Nephron (organoid): Measurements from ENCODE around the gene HDAC4.
A peak's percentile ranks its signal among the peaks of the same experiment; 100 is the strongest.

ENCODE experiments used
- H3K27ac Mint-ChIP-seq, 3 experiments: 2 replicates each; pipeline ENCODE4 v1.8.0; 2020; ENCODE audit warnings: mixed read lengths in 3 of 3, mild to moderate bottlenecking in 2 of 3, moderate library complexity in 1 of 3
- H3K27me3 Mint-ChIP-seq: 2 replicates; pipeline ENCODE4 v1.8.0; 2021; ENCODE audit warnings: low read depth, mild to moderate bottlenecking, moderate library complexity, mixed read lengths
- H3K36me3 Mint-ChIP-seq: 2 replicates; pipeline ENCODE4 v1.8.0; 2020; ENCODE audit warnings: low read depth, mixed read lengths
- H3K4me1 Mint-ChIP-seq: 2 replicates; pipeline ENCODE4 v1.8.0; 2020; ENCODE audit warnings: mixed read lengths
- H3K4me3 Mint-ChIP-seq, 3 experiments: 2 replicates each; pipeline ENCODE4 v1.8.0; 2020; ENCODE audit warnings: mild to moderate bottlenecking in 3 of 3, mixed read lengths in 3 of 3, moderate library complexity in 2 of 3
- H3K9me3 Mint-ChIP-seq: 2 replicates; pipeline ENCODE4 v1.8.0; 2020; ENCODE audit warnings: mixed read lengths
- TF ChIP-seq, protein P1 (sequence below), 3 experiments: fragments of 200-600 bp; sonication (generic); IDR thresholded peaks; one replicate each; pipeline ENCODE4 v1.5.0; 2021; ENCODE audit warnings: antibody characterized with exemption in 3 of 3; ENCODE audit not compliant: unreplicated experiment in 3 of 3

Gene HDAC4

DNA sequence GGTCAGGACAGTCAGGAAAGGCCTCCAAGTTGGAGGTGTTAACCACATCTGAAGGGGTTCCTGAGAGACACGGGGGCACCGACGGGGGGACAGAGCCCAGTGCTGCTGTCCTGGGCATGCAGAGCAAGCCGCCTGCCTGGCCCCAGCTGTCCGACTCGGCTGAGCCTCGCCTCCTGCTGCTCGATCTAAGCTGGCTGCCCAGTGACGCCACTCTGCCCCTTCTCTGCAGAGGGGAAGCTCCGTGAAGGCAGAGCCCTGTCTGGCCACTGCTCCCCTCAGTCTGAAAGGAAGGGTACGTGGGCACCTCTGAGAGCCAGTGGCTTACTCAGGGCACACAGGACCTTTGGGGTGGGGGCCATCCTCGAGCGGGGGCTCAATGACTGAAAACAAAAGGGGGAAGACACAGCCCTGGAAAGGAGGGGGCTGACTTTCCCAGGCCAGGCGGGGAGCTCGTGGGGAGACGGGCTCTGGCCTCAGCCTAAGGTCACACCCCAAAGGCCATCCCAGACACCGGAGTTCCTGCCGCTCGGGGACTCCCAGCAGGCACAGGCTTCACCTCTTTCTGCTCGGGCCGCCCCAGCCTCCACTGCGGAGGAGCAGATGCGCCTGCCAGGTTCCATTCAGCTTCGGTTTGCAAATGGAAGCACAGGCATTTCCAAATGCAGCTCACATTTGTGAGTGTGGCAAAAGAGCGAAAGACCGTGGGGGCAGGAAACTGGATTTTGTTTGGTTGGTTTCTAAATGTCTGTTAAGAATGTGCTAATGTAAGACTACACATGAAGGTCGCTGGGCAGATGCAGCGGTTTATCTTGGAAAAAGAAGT, 136.9 kb downstream of the HDAC4 start:
- H3K4me1 Mint-ChIP-seq: peaks cover 70% of the 10 kb centered on the region
- H3K27me3 Mint-ChIP-seq: no peaks in the 10 kb centered on the region
- no peak overlapping the region for H3K4me3 Mint-ChIP-seq
- H3K9me3 Mint-ChIP-seq: no peaks in the 10 kb centered on the region
- H3K27ac Mint-ChIP-seq: peak overlapping the region; percentile 35 to 89 (median 75)
- H3K36me3 Mint-ChIP-seq: no peaks in the 10 kb centered on the region
- TF ChIP-seq, protein P1, sequence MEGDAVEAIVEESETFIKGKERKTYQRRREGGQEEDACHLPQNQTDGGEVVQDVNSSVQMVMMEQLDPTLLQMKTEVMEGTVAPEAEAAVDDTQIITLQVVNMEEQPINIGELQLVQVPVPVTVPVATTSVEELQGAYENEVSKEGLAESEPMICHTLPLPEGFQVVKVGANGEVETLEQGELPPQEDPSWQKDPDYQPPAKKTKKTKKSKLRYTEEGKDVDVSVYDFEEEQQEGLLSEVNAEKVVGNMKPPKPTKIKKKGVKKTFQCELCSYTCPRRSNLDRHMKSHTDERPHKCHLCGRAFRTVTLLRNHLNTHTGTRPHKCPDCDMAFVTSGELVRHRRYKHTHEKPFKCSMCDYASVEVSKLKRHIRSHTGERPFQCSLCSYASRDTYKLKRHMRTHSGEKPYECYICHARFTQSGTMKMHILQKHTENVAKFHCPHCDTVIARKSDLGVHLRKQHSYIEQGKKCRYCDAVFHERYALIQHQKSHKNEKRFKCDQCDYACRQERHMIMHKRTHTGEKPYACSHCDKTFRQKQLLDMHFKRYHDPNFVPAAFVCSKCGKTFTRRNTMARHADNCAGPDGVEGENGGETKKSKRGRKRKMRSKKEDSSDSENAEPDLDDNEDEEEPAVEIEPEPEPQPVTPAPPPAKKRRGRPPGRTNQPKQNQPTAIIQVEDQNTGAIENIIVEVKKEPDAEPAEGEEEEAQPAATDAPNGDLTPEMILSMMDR (IDR thresholded peaks at IDR 0.05; ENCODE audit: unreplicated experiment in 3 of 3): no peak

DNA sequence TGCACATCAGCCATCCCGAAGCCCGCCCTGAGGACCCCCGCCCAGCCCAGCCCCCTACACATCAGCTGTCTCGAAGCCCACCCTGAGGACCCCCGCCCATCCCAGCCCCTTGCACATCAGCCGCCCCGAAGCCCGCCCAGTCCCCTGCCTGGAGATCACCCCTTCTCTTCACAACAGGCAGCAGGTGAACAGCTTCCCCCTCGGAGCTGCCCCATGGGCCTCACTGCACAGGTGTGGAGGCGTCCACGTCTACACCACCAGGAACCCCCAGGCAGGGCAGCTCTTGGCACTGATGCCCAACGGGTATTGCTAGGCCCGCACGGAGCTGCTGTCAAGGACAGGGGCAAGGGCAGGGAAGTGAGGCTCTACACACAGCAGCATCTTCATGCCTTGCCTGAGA, 137.6 kb downstream of the HDAC4 start:
- Mint-ChIP-seq H3K9me3 (peaks cover 6% of the 10 kb centered on the region), H3K4me1 (peaks cover 69% of the 10 kb centered on the region), H3K36me3 (peaks cover 5% of the 10 kb centered on the region), H3K27me3 (no peaks in the 10 kb centered on the region), H3K4me3 (no peak overlapping the region), H3K27ac (peak overlapping the region in 2 of 3 experiments; percentile 38 to 52)
- TF ChIP-seq, protein P1 (IDR thresholded peaks at IDR 0.05; ENCODE audit: unreplicated experiment in 3 of 3): no peak

DNA sequence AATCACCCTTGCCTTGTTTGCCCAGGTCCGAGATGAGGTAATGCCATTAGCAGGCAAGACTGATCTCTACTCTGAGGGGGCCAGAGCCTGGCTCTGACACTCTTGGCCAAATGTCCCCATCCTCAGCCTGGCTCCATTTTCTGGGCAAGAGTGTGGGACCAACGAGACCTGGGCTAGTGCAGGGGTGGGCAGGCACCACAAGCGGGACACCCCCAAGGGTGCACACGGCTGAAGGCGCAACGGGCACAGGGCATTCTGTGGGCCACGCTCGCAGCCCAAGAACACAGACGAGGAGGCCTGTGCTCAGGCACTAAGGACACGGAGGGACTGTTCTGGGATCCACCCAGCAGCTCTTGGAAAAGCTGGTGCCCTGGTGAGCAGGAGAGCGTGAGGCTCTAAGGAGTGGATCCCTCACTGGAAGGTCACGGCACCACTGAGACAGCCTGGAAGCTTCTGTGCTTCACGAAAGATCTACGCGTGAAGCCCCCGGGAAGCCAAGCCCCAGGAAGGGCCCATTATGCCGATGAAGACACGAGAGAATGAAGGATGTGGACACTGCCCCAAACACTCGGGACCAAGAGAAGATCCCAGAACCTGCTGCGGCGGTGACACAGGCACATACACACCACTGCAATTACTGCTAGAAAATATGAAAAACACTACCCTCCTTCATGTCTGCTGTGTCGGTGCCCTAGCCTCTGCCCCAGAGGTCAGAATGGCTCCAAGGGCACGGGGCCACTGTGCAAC, 138.2 kb downstream of the HDAC4 start:
- Mint-ChIP-seq H3K9me3 (peaks cover 12% of the 10 kb centered on the region), H3K27me3 (no peaks in the 10 kb centered on the region), H3K27ac (peak overlapping the region in 2 of 3 experiments; percentile 67 to 74), H3K4me1 (peaks cover 64% of the 10 kb centered on the region), H3K36me3 (peaks cover 11% of the 10 kb centered on the region), H3K4me3 (no peak overlapping the region)
- TF ChIP-seq, protein P1 (IDR thresholded peaks at IDR 0.05; ENCODE audit: unreplicated experiment in 3 of 3): no peak

DNA sequence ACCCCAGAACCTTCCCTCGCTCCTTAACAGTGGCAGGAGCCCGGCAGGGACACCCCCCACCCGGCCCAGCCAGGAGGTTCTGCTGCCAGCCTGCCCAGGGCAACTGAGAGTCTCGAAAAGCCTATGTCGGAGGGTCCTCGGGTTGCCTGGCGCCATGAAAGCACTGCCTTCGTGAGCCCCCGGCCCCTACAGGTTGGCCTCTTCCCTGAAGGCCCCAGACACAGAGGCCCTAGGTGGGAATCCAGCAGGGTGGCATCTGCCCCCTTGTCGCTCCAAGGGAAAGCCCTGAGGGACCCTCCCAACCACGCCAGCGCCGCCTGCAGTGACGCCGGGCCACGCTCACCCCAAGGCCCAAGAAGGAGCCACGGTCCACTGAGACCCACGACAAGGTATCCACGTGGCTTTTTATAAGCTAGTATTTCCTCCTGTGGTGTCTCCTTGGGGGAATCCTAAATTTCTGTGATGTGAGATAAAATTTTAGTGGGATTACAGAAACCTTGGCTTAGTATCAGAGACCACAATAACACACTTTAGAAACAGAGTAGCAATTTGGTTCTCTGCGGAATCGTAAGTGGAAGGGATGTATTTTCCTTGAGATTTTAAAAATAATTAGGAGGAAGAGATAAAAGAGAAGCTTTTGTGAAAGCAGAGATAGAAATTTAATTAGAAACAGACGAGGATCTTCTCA, 138.9 kb downstream of the HDAC4 start:
- H3K9me3 Mint-ChIP-seq: peaks cover 19% of the 10 kb centered on the region
- H3K27me3 Mint-ChIP-seq: no peaks in the 10 kb centered on the region
- H3K4me1 Mint-ChIP-seq: peaks cover 57% of the 10 kb centered on the region
- no peak overlapping the region for H3K4me3 Mint-ChIP-seq
- TF ChIP-seq, protein P1 (IDR thresholded peaks at IDR 0.05; ENCODE audit: unreplicated experiment in 3 of 3): no peak
- H3K27ac Mint-ChIP-seq: peak overlapping the region in 2 of 3 experiments; percentile 67 to 74
- peaks cover 18% of the 10 kb centered on the region for H3K36me3 Mint-ChIP-seq

DNA sequence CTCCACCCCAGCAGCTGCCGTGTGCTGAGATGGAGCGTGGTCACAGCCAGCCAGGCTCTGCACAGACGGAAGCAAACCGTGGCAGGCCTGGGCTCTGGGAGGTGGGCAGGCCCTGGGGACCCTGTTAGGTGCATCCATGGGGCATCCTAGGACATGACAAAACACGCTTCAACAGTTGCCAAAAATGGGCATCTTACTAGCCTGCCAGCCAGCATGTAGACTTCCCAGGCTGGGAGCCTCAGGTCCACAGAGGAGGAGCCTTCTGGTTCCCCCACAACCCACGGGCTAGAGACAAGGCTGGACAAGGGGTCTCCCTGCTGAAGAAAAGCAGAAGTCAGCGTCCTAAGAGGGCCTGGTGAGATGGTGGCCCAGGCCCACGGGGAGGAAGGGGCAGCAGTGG, 139.5 kb downstream of the HDAC4 start:
- no peak overlapping the region for H3K27ac Mint-ChIP-seq
- H3K4me1 Mint-ChIP-seq: peaks cover 51% of the 10 kb centered on the region
- no peak overlapping the region for H3K4me3 Mint-ChIP-seq
- H3K9me3 Mint-ChIP-seq: peaks cover 19% of the 10 kb centered on the region
- no peaks in the 10 kb centered on the region for H3K27me3 Mint-ChIP-seq
- TF ChIP-seq, protein P1 (IDR thresholded peaks at IDR 0.05; ENCODE audit: unreplicated experiment in 3 of 3): no peak
- H3K36me3 Mint-ChIP-seq: peaks cover 18% of the 10 kb centered on the region
